Parathyroid adenoma (tissue), 2 donors: Measurements from ENCODE around the gene AKAP8.

Source experiments
- H2AFZ ChIP-seq: fragments of 300-600 bp; sonication (generic); one replicate; pipeline ENCODE4 v1.7.0; 2017; ENCODE audit warnings: antibody characterized with exemption, mild to moderate bottlenecking
- H3K27ac ChIP-seq: fragments of 300-600 bp; sonication (generic); one replicate; pipeline ENCODE4 v1.7.0; 2017
- H3K27me3 ChIP-seq: fragments of 300-600 bp; sonication (generic); one replicate; pipeline ENCODE4 v1.7.0; 2017; ENCODE audit warnings: low read length; ENCODE audit not compliant: control insufficient read depth, insufficient read depth
- H3K36me3 ChIP-seq: fragments of 300-600 bp; sonication (generic); one replicate; pipeline ENCODE4 v1.7.0; 2017; ENCODE audit warnings: low read length; ENCODE audit not compliant: control insufficient read depth, insufficient read depth
- H3K4me1 ChIP-seq: fragments of 300-600 bp; sonication (generic); one replicate; pipeline ENCODE4 v1.7.0; 2017; ENCODE audit warnings: control low read depth
- H3K4me2 ChIP-seq: fragments of 300-600 bp; sonication (generic); one replicate; pipeline ENCODE4 v1.7.0; 2017; ENCODE audit warnings: low read length
- H3K4me3 ChIP-seq: fragments of 300-600 bp; sonication (generic); one replicate; pipeline ENCODE4 v1.7.0; 2017; ENCODE audit warnings: low read depth, low read length
- H3K79me2 ChIP-seq: fragments of 300-600 bp; sonication (generic); one replicate; pipeline ENCODE4 v1.7.0; 2017; ENCODE audit warnings: control low read depth
- H3K9ac ChIP-seq: fragments of 300-600 bp; sonication (generic); one replicate; pipeline ENCODE4 v1.7.0; 2017; ENCODE audit warnings: mild to moderate bottlenecking
- H3K9me3 ChIP-seq: fragments of 300-600 bp; sonication (generic); one replicate; pipeline ENCODE4 v1.7.0; 2017; ENCODE audit warnings: low read length; ENCODE audit not compliant: control insufficient read depth
- TF ChIP-seq, protein P1 (sequence below): fragments of 300-600 bp; sonication (generic); IDR thresholded peaks from one replicate; pipeline ENCODE4 v1.7.0; 2017; ENCODE audit warnings: antibody characterized with exemption, mild to moderate bottlenecking
- donor health status: primary hyperparathyroidism.

The AKAP8 gene

GRCh38 chr19:15425321-15425950 lies 45.8 kb upstream of the AKAP8 start:
- Histone ChIP-seq H3K4me3 (no peak overlapping the region), H3K27ac (no peak overlapping the region), H3K27me3 (no peaks in the 10 kb centered on the region), H2AFZ (no peak overlapping the region), H3K9me3 (no peaks in the 10 kb centered on the region), H3K79me2 (no peaks in the 10 kb centered on the region), H3K4me2 (no peak overlapping the region), H3K9ac (no peak overlapping the region), H3K36me3 (no peaks in the 10 kb centered on the region), H3K4me1 (no peaks in the 10 kb centered on the region)
- TF ChIP-seq, protein P1, sequence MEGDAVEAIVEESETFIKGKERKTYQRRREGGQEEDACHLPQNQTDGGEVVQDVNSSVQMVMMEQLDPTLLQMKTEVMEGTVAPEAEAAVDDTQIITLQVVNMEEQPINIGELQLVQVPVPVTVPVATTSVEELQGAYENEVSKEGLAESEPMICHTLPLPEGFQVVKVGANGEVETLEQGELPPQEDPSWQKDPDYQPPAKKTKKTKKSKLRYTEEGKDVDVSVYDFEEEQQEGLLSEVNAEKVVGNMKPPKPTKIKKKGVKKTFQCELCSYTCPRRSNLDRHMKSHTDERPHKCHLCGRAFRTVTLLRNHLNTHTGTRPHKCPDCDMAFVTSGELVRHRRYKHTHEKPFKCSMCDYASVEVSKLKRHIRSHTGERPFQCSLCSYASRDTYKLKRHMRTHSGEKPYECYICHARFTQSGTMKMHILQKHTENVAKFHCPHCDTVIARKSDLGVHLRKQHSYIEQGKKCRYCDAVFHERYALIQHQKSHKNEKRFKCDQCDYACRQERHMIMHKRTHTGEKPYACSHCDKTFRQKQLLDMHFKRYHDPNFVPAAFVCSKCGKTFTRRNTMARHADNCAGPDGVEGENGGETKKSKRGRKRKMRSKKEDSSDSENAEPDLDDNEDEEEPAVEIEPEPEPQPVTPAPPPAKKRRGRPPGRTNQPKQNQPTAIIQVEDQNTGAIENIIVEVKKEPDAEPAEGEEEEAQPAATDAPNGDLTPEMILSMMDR, result no peak

DNA sequence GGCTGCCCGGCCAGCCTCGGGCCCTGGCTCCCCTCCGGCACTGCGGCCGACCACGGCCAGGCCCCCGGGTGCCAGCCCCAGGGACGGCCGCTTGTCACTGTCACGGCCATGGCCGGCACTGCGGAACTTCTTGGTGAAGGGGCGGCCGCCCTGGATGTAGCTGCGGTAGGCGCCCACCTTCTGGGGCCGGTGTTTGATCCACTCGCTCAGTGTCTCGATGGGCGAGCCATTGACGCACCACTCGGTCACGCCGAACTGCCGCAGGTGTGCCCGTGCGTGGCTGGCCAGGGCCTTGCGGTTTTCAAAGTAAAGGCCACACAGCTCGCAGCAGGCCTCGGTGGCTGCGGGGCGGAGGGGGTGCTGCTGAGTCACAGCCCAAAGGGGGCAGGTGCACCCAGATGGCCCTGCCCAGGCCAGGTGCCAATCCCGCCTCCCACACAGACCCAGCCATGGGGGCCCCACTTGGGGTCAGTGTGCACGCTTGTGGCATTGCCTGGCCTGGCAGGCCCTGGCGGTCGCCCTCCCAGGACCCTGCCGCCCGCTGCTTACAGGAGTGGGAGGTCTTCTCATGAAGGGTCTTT lies 45.2 kb upstream of the AKAP8 start:
- H3K4me1 ChIP-seq, result no peaks in the 10 kb centered on the region
- H3K36me3 ChIP-seq, result no peaks in the 10 kb centered on the region
- TF ChIP-seq, protein P1, result no peak
- no peak overlapping the region for H3K9ac ChIP-seq
- no peak overlapping the region for H3K4me2 ChIP-seq
- no peak overlapping the region for H2AFZ ChIP-seq
- H3K27me3 ChIP-seq, result no peaks in the 10 kb centered on the region
- no peak overlapping the region for H3K27ac ChIP-seq
- no peaks in the 10 kb centered on the region for H3K79me2 ChIP-seq
- no peak overlapping the region for H3K4me3 ChIP-seq
- H3K9me3 ChIP-seq, result no peaks in the 10 kb centered on the region

- H3K9ac ChIP-seq, result no peak overlapping the region
- H3K4me3 ChIP-seq, result no peak overlapping the region
- no peaks in the 10 kb centered on the region for H3K36me3 ChIP-seq
- H3K9me3 ChIP-seq, result no peaks in the 10 kb centered on the region
- no peak overlapping the region for H2AFZ ChIP-seq
- H3K27ac ChIP-seq, result no peak overlapping the region
- H3K4me2 ChIP-seq, result no peak overlapping the region
- no peaks in the 10 kb centered on the region for H3K79me2 ChIP-seq
- H3K27me3 ChIP-seq, result no peaks in the 10 kb centered on the region
- peaks cover 3% of the 10 kb centered on the region for H3K4me1 ChIP-seq
- TF ChIP-seq, protein P1, result no peak
Observed at GRCh38 chr19:15424121-15424520, 44.5 kb upstream of the AKAP8 start.

GRCh38 chr19:15423130-15423529 lies 43.5 kb upstream of the AKAP8 start:
- no peaks in the 10 kb centered on the region for H3K9me3 ChIP-seq
- H3K9ac ChIP-seq, result no peak overlapping the region
- TF ChIP-seq, protein P1, result no peak
- H3K4me2 ChIP-seq, result no peak overlapping the region
- no peaks in the 10 kb centered on the region for H3K36me3 ChIP-seq
- H3K27me3 ChIP-seq, result no peaks in the 10 kb centered on the region
- no peak overlapping the region for H3K27ac ChIP-seq
- H3K4me3 ChIP-seq, result no peak overlapping the region
- peaks cover 5% of the 10 kb centered on the region for H3K79me2 ChIP-seq
- H3K4me1 ChIP-seq, result peaks cover 3% of the 10 kb centered on the region
- H2AFZ ChIP-seq, result no peak overlapping the region
